Loucy (cell line): Measurements from ENCODE around the gene DCAF15.

Source experiments
- CTCF ChIP-seq: fragments of 200-600 bp; sonication (generic); conservative IDR thresholded peaks from 2 replicates; pipeline ENCODE4 v1.5.1; 2014; ENCODE audit warnings: mild to moderate bottlenecking, antibody characterized with exemption, low read length
- EZH2phosphoT487 ChIP-seq: fragments of 200-600 bp; IDR thresholded peaks from 2 replicates; pipeline ENCODE4 v1.6.1; 2018; ENCODE audit warnings: antibody characterized with exemption, mild to moderate bottlenecking, moderate library complexity, borderline replicate concordance

GRCh38 chr19:13951799-13952153 is 533 bp upstream of the DCAF15 start:
- TF ChIP-seq CTCF, result no peak
- TF ChIP-seq EZH2phosphoT487, result no peak
